Sigmoid colon (tissue), 7 donors: ENCODE results near the gene ZNF33A. TPM values are rescaled to one million over a fixed set of nuclear protein-coding genes. Genes with fewer than 3 reads are reported as not detected.

ENCODE experiments used
- DNase-seq: peaks from one replicate; pipeline ENCODE4 v3.0.0-alpha.2; 2019
- H3K27ac ChIP-seq, 4 donors: fragments of 200-600 bp; sonication (generic); one replicate each; pipeline ENCODE4 v1.5.1; 2016 to 2019; ENCODE audit warnings: mild to moderate bottlenecking in 1 of 4
- H3K27me3 ChIP-seq, 3 donors: fragments of 200-600 bp; sonication (generic); one replicate each; pipeline ENCODE4 v1.5.1; 2019; ENCODE audit warnings: mild to moderate bottlenecking in 1 of 3
- H3K36me3 ChIP-seq, 4 donors: fragments of 200-600 bp; sonication (generic); one replicate each; pipeline ENCODE4 v1.5.1; 2016 to 2019
- H3K4me1 ChIP-seq, 4 donors: fragments of 200-600 bp; sonication (generic); one replicate each; pipeline ENCODE4 v1.5.1; 2017 to 2019
- H3K4me3 ChIP-seq, 4 donors: fragments of 200-600 bp; sonication (generic); one replicate each; pipeline ENCODE4 v1.5.1; 2017 to 2019; ENCODE audit warnings: mild to moderate bottlenecking in 2 of 4, moderate library complexity in 1 of 4
- H3K9me3 ChIP-seq, 4 donors: fragments of 200-600 bp in 3 of 4; sonication (generic) in 3 of 4; one replicate each; pipeline versions ENCODE4 v1.5.1 to v1.6.1; 2013 to 2019
- EP300 ChIP-seq, 4 donors: sonication (generic); formaldehyde crosslinking; IDR thresholded peaks; one replicate each; pipeline ENCODE4 v1.6.1; 2017; ENCODE audit warnings: antibody characterized with exemption in 4 of 4
- POLR2A ChIP-seq, 2 donors: fragments of 450-650 bp; IDR thresholded peaks; one replicate each; pipeline ENCODE4 v1.6.1; 2016; ENCODE audit warnings: antibody characterized with exemption in 2 of 2, mild to moderate bottlenecking in 2 of 2, moderate library complexity in 2 of 2
- POLR2AphosphoS5 ChIP-seq, 4 donors: sonication (generic); formaldehyde crosslinking; IDR thresholded peaks; one replicate each; pipeline ENCODE4 v1.6.1; 2017; ENCODE audit warnings: antibody characterized with exemption in 4 of 4
- WGBS, 2 donors: extraction: QIAGEN DNeasy Blood & Tissue Kit; methylation state at CpG; one replicate each; pipeline ENCODE4 v1.1.7; 2013; 5-methylcytosine and 5-hydroxymethylcytosine counted together
- intact Hi-C: fragments of 100-400 bp; cut with DNase I; formaldehyde crosslinking; loops from one replicate; pipeline ENCODE4 v1.15.1; 2023
- polyA plus RNA-seq, 3 donors: library from polyadenylated mRNA; stranded (reverse); fragments of 200-250 nt; gene quantifications; one replicate each; pipeline ENCODE4 v1.2.3, GENCODE V29; 2013
- total RNA-seq, 4 donors: library from RNA; depleted of rRNA; stranded (reverse); fragments of >200 nt; gene quantifications; one replicate each; pipeline ENCODE4 v1.1.0, GENCODE V29; 2016
- TF ChIP-seq, protein P1 (sequence below), 4 experiments: fragments of 450-650 bp in 3 of 4; fragments of 200-600 bp in 1 of 4; IDR thresholded peaks; one replicate each; pipeline ENCODE4 v1.5.1; 2016 to 2019; ENCODE audit warnings: antibody characterized with exemption in 4 of 4, mild to moderate bottlenecking in 3 of 4, moderate library complexity in 2 of 4
- donor health status: healthy with polysubstance abuse.
- donor health status: Bipolar disorder and iron deficiency.
- donor health status: healthy.

ZNF33A gene
- total and polyA plus RNA-seq, 7 donors: 8.4 to 35.5 (median 30.9) TPM

DNA sequence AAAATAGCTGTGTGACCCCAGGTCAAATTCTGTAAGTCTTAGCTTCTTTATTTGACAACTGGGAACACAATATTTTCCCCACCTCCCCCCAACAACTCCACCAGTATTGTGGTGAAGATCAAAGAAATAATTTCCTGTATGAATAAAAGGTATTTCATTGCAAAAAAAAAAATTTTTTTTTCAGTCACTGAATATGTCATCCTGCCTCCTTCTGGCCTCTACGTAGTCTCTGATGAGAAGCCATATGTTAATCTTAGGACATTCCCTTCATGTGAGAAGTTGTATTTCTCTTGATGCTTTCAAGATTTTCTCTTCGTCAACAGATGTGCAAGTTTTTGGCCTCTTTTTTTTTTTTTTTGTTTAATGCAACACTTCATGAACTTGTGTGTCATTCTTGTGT is 33.0 kb downstream of the ZNF33A start:
- no peak overlapping the region for H3K27ac ChIP-seq
- intact Hi-C loops: no loop called here
- DNase-seq: no peak
- H3K4me1 ChIP-seq: peaks cover 0 to 2% (median 0%) of the 10 kb centered on the region in 4 donors
- H3K4me3 ChIP-seq: no peak overlapping the region
- TF ChIP-seq POLR2AphosphoS5 (IDR thresholded peaks at IDR 0.05): no peak
- TF ChIP-seq EP300 (IDR thresholded peaks at IDR 0.05): no peak
- no peak for TF ChIP-seq POLR2A (IDR thresholded peaks at IDR 0.05)
- TF ChIP-seq, protein P1, sequence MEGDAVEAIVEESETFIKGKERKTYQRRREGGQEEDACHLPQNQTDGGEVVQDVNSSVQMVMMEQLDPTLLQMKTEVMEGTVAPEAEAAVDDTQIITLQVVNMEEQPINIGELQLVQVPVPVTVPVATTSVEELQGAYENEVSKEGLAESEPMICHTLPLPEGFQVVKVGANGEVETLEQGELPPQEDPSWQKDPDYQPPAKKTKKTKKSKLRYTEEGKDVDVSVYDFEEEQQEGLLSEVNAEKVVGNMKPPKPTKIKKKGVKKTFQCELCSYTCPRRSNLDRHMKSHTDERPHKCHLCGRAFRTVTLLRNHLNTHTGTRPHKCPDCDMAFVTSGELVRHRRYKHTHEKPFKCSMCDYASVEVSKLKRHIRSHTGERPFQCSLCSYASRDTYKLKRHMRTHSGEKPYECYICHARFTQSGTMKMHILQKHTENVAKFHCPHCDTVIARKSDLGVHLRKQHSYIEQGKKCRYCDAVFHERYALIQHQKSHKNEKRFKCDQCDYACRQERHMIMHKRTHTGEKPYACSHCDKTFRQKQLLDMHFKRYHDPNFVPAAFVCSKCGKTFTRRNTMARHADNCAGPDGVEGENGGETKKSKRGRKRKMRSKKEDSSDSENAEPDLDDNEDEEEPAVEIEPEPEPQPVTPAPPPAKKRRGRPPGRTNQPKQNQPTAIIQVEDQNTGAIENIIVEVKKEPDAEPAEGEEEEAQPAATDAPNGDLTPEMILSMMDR (IDR thresholded peaks at IDR 0.05): no peak
- H3K9me3 ChIP-seq: no peaks in the 10 kb centered on the region
- 84 to 95% methylated on average over 2 of the region's 2 CpGs for WGBS, 2 donors
- H3K36me3 ChIP-seq: peaks cover 0 to 28% (median 4%) of the 10 kb centered on the region in 4 donors
- H3K27me3 ChIP-seq: no peaks in the 10 kb centered on the region

DNA sequence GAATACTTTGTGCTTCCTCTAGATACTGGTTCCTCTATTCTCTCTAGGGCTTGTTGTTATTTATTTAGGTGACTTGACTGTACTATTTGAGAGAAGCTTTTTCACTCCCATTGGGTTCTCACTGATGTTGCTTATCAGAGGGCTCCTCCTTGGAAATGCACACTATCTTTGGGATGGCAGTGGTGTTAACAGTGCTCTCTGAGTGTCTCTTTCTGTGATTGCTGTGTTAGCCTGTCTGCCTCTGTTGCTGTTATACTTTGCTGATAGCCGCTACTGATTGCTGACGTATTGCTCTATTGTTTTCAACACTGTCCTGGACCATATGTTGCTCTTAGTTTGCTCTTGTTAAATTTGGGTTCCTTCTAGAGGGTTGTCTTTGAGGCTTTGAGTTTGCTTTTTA is 34.7 kb downstream of the ZNF33A start:
- no peaks in the 10 kb centered on the region for H3K4me1 ChIP-seq
- H3K27me3 ChIP-seq: no peaks in the 10 kb centered on the region
- H3K9me3 ChIP-seq: no peaks in the 10 kb centered on the region
- 50 to 79% methylated on average over 2 of the region's 2 CpGs for WGBS, 2 donors
- no peak overlapping the region for H3K27ac ChIP-seq
- peaks cover 0 to 43% (median 4%) of the 10 kb centered on the region in 4 donors for H3K36me3 ChIP-seq
- intact Hi-C loops: no loop called here
- TF ChIP-seq, protein P1 (IDR thresholded peaks at IDR 0.05): no peak
- no peak for TF ChIP-seq POLR2A (IDR thresholded peaks at IDR 0.05)
- TF ChIP-seq EP300 (IDR thresholded peaks at IDR 0.05): no peak
- TF ChIP-seq POLR2AphosphoS5 (IDR thresholded peaks at IDR 0.05): no peak
- H3K4me3 ChIP-seq: no peak overlapping the region
- DNase-seq: no peak

DNA sequence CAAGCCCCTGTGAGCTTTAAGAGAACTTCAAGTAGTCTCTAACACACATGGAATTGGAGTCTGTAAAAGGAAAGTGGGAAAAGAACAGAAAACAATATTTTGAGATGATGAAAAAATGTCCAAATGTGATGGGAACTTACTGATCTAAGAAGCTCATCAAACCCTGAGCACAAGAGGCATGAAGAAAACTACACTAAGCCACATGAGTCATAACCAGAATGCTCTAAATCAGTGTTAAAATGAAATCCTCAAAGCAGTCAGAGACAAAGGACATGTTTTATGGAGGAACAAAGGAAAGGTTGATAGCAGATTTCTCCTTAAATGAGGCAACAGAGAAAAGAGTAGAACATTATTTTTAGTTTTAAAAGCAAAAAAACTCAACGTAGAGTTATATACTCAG is 37.2 kb downstream of the ZNF33A start:
- 85 to 93% methylated on average over 1 of the region's 1 CpG for WGBS, 2 donors

DNA sequence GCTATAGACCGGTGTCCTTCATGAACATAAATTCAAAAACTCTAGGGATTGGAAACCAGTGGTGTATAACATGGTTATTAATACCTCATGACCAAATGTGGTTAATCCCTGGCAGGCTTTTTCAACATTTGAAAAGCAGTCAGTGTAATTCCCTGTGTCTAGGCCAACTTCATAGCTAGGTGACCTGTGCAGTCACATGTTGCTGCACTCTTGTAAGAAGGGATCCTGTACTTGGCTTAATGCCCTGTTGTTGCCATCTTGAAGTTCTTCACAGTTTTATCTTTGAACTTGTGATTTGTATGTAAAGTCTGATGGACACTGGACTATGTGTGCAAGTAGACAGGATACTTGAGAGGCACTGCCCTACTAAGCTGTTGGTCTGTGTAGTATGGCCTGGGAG is 39.7 kb downstream of the ZNF33A start:
- intact Hi-C loops: no loop called here

More for the DNA sequence above, 37.2 kb downstream of the ZNF33A start:
- Histone ChIP-seq H3K36me3 (peaks cover 0 to 53% (median 4%) of the 10 kb centered on the region in 4 donors), H3K9me3 (peaks cover 0 to 6% (median 0%) of the 10 kb centered on the region in 4 donors), H3K27ac (no peak overlapping the region), H3K27me3 (no peaks in the 10 kb centered on the region), H3K4me3 (no peak overlapping the region), H3K4me1 (no peaks in the 10 kb centered on the region)
- TF ChIP-seq, protein P1 (IDR thresholded peaks at IDR 0.05): no peak
- TF ChIP-seq POLR2A (IDR thresholded peaks at IDR 0.05) (no peak), EP300 (IDR thresholded peaks at IDR 0.05) (no peak), POLR2AphosphoS5 (IDR thresholded peaks at IDR 0.05) (no peak)
- intact Hi-C loops: no loop called here
- no peak for DNase-seq

More for the DNA sequence above, 39.7 kb downstream of the ZNF33A start:
- 93 to 100% methylated on average over 1 of the region's 1 CpG for WGBS, 2 donors
- no peaks in the 10 kb centered on the region for H3K4me1 ChIP-seq
- no peak overlapping the region for H3K27ac ChIP-seq
- no peaks in the 10 kb centered on the region for H3K27me3 ChIP-seq
- H3K9me3 ChIP-seq: peaks cover 0 to 15% (median 10%) of the 10 kb centered on the region in 4 donors
- no peak for DNase-seq
- no peak overlapping the region for H3K4me3 ChIP-seq
- H3K36me3 ChIP-seq: peaks cover 9 to 58% (median 17%) of the 10 kb centered on the region in 4 donors
- no peak for TF ChIP-seq POLR2AphosphoS5 (IDR thresholded peaks at IDR 0.05)
- no peak for TF ChIP-seq POLR2A (IDR thresholded peaks at IDR 0.05)
- TF ChIP-seq, protein P1 (IDR thresholded peaks at IDR 0.05): no peak
- TF ChIP-seq EP300 (IDR thresholded peaks at IDR 0.05): no peak
